Prostate gland (tissue), 2 donors: ENCODE data around the gene WAS. TPM values are rescaled to one million over a fixed set of nuclear protein-coding genes. Genes with fewer than 3 reads are reported as not detected.

Experiments
- DNase-seq: peaks from one replicate; pipeline ENCODE4 v3.0.0-alpha.2; 2019; ENCODE audit warnings: low spot score
- H3K27ac ChIP-seq, 2 donors: fragments of 200-600 bp; sonication (generic); 2 replicates each; pipeline ENCODE4 v1.5.1; 2017 to 2019
- H3K27me3 ChIP-seq: fragments of 200-600 bp; sonication (generic); replicated peaks from 2 replicates; pipeline ENCODE4 v1.5.1; 2019; ENCODE audit not compliant: insufficient read depth
- H3K36me3 ChIP-seq, 2 donors: fragments of 200-600 bp; sonication (generic); 1 replicate in 1 of 2; 2 replicates in 1 of 2; pipeline versions ENCODE4 v1.5.1 to v1.8.1; 2017 to 2019
- H3K4me1 ChIP-seq: fragments of 200-600 bp; sonication (generic); replicated peaks from 2 replicates; pipeline ENCODE4 v1.5.1; 2019
- H3K4me3 ChIP-seq, 2 donors: fragments of 200-600 bp; sonication (generic); 2 replicates each; pipeline ENCODE4 v1.5.1; 2017 to 2019
- H3K9me3 ChIP-seq: fragments of 200-600 bp; sonication (generic); 2 replicates; pipeline ENCODE4 v1.5.1; 2017
- POLR2A ChIP-seq: fragments of 450-650 bp; IDR thresholded peaks from one replicate; pipeline ENCODE4 v1.6.1; 2016; ENCODE audit warnings: antibody characterized with exemption, mild to moderate bottlenecking
- POLR2AphosphoS5 ChIP-seq: sonication (generic); formaldehyde crosslinking; IDR thresholded peaks from one replicate; pipeline ENCODE4 v1.6.1; 2017; ENCODE audit warnings: antibody characterized with exemption
- WGBS: methylation state at CpG from one replicate; pipeline ENCODE4 v1.1.5; 2018; 5-methylcytosine and 5-hydroxymethylcytosine counted together
- intact Hi-C: fragments of 100-400 bp; cut with DNase I; formaldehyde crosslinking; loops from one replicate; pipeline ENCODE4 v1.14.2; 2022
- total RNA-seq, 2 donors: library from RNA; depleted of rRNA; stranded (reverse); fragments of >200 nt; gene quantifications; one replicate each; pipeline ENCODE4 v1.1.0, GENCODE V29; 2016
- TF ChIP-seq, protein P1 (sequence below), 4 experiments: fragments of 200-600 bp in 2 of 4; fragments of 450-650 bp in 2 of 4; sonication (generic) in 2 of 4; IDR thresholded peaks; 1 replicate in 3 of 4; 2 replicates in 1 of 4; pipeline ENCODE4 v1.5.1; 2016 to 2019; ENCODE audit warnings: antibody characterized with exemption in 4 of 4, mild to moderate bottlenecking in 2 of 4, moderate library complexity in 2 of 4

WAS gene
- total RNA-seq, 2 donors from 2014 or later = 2.5 to 10.5 TPM

DNA sequence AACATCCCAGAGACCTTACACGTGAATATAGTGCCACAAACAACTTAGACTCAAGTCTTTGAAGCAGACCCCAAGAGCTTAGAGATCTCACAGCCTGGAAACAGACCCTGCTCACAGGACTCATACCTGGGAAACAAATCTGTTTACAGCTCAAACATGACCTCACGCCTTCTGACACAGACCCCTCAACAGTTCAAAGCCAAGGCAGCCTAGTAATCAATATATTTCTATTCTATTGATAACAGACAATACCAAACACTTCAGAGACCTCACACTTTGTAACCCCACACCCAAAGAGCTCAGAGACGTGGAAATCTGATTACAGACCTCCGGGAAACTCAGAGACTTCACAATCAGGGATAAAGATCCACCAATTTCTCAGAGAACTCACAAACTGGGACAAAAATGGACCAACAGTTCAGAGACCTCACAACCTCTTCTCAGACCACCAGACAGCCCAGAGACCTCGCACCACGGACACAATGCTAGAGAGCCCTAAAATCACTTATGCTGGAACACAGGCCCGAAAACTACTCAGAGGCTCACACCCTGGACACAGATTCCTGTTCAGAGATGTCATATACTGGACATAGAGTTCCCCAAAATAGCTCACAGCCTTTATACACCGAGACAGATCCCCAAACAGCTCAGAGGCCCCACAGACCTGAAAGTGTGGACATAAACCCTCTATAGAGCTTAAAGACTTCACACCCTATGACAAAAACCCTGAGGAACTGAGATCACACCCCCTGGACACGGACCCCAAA, 27.7 kb downstream of the WAS start:
- intact Hi-C loops = no loop called here
- 88% methylated on average over 8 of the region's 9 CpGs for WGBS
- H3K36me3 ChIP-seq = no peaks in the 10 kb centered on the region

DNA sequence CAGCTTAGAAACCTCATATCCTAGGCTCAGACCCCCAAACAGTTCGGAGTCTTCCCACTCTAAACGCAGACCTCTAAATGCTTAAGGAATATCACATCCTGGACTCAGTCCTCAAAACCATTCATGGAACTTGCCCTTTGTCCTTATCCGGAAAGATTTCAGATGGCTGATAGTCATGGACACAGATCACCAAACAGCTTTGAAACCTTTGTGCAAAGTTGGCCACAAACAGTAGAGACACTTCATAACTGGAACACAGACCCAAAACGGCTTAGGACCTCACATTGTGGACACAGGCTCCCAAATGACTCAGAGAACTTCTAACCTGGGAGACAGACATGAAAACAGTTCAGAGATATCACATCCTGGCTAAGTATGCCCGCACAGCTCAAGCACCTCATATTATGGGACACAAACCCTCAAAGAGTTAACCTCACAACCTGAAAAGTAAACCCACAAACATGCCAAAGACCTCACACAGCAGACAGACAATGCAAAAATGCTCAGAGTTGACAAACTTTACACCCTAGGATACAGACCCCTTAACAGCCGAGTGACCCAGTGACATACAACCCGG, 28.4 kb downstream of the WAS start:
- no peaks in the 10 kb centered on the region for H3K9me3 ChIP-seq
- intact Hi-C loops = no loop called here
- no peaks in the 10 kb centered on the region for H3K36me3 ChIP-seq
- DNase-seq = no peak
- H3K4me1 ChIP-seq = no peaks in the 10 kb centered on the region
- TF ChIP-seq, protein P1, sequence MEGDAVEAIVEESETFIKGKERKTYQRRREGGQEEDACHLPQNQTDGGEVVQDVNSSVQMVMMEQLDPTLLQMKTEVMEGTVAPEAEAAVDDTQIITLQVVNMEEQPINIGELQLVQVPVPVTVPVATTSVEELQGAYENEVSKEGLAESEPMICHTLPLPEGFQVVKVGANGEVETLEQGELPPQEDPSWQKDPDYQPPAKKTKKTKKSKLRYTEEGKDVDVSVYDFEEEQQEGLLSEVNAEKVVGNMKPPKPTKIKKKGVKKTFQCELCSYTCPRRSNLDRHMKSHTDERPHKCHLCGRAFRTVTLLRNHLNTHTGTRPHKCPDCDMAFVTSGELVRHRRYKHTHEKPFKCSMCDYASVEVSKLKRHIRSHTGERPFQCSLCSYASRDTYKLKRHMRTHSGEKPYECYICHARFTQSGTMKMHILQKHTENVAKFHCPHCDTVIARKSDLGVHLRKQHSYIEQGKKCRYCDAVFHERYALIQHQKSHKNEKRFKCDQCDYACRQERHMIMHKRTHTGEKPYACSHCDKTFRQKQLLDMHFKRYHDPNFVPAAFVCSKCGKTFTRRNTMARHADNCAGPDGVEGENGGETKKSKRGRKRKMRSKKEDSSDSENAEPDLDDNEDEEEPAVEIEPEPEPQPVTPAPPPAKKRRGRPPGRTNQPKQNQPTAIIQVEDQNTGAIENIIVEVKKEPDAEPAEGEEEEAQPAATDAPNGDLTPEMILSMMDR (IDR thresholded peaks at IDR 0.05) = no peak
- no peak for TF ChIP-seq POLR2A
- no peak for TF ChIP-seq POLR2AphosphoS5
- H3K27me3 ChIP-seq = no peaks in the 10 kb centered on the region
- 77% methylated on average over 7 of the region's 7 CpGs for WGBS
- no peak overlapping the region for H3K4me3 ChIP-seq
- H3K27ac ChIP-seq = no peak overlapping the region

More for the DNA sequence above, 27.7 kb downstream of the WAS start:
- Histone ChIP-seq H3K9me3 (no peaks in the 10 kb centered on the region), H3K4me3 (no peak overlapping the region), H3K4me1 (no peaks in the 10 kb centered on the region), H3K27me3 (no peaks in the 10 kb centered on the region), H3K27ac (no peak overlapping the region)
- DNase-seq = no peak
- TF ChIP-seq, protein P1 (IDR thresholded peaks at IDR 0.05) = no peak
- TF ChIP-seq POLR2A = no peak
- TF ChIP-seq POLR2AphosphoS5 = no peak

DNA sequence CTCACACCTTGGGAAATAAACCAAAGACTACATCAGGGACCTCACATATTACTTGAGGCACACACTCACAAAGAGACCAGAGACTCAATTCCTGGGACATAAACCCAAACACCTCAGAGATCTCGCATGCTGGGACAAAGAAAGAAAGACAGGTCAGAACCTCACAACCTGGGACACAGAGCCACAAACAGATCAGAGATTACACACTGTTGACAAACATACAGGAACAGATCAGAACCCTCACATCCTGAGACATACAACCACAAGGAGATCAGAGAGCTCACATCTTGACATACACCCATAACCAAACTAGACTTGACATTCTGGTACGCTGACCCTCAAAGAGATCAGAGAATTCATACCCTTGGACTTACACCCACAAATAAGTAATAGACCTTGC, 30.2 kb downstream of the WAS start:
- intact Hi-C loops = no loop called here
- H3K27ac ChIP-seq = no peak overlapping the region
- WGBS = 82% methylated on average over 1 of the region's 2 CpGs
- H3K27me3 ChIP-seq = no peaks in the 10 kb centered on the region
- TF ChIP-seq POLR2AphosphoS5 = no peak
- no peak for DNase-seq
- H3K36me3 ChIP-seq = no peaks in the 10 kb centered on the region
- H3K4me1 ChIP-seq = no peaks in the 10 kb centered on the region
- no peaks in the 10 kb centered on the region for H3K9me3 ChIP-seq
- no peak overlapping the region for H3K4me3 ChIP-seq

DNA sequence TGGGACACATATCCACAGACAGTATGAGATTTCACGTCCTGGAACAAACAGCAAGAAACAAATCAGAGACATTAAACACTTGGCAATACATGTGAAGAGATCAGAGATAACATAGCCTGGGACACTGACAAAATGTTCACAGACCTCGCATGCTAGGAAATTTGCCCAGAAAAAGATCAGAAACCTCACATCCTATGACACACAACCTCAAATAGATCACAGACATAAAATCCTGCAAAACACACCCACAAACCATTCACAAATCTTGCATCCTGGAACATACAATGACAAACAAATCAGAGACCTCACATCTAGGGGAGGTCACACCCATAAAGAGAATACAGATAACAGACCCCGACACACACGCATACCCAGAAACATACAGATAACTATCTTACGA, 31.0 kb downstream of the WAS start:
- no peaks in the 10 kb centered on the region for H3K36me3 ChIP-seq
- 16% methylated on average over 5 of the region's 5 CpGs for WGBS
- no peak overlapping the region for H3K27ac ChIP-seq
- intact Hi-C loops = no loop called here
- no peak overlapping the region for H3K4me3 ChIP-seq
- TF ChIP-seq, protein P1 (IDR thresholded peaks at IDR 0.05) = no peak
- TF ChIP-seq POLR2A = no peak
- TF ChIP-seq POLR2AphosphoS5 = no peak
- DNase-seq = no peak
- no peaks in the 10 kb centered on the region for H3K9me3 ChIP-seq
- no peaks in the 10 kb centered on the region for H3K4me1 ChIP-seq
- H3K27me3 ChIP-seq = no peaks in the 10 kb centered on the region

DNA sequence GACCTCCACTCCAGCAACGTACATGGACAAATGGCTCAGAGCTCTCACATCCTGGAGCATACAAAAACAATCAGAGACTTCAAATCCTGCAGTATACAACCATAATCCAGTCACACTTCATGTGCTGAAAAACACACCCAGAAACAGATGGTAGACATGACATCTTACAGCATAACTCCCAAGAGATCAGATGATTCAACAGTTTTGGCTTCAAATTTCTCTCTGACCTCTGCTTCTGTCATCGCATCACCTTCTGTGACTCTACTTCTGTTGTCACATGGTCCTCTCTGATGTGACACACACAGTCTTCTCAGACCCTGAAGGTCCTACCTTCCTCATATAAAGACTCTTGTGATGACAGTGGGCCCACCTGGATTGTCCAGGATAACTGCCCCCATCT, 31.5 kb downstream of the WAS start:
- TF ChIP-seq POLR2AphosphoS5 = no peak
- TF ChIP-seq POLR2A = no peak
- TF ChIP-seq, protein P1 (IDR thresholded peaks at IDR 0.05) = no peak
- Histone ChIP-seq H3K27ac (no peak overlapping the region), H3K4me1 (no peaks in the 10 kb centered on the region), H3K36me3 (no peaks in the 10 kb centered on the region), H3K27me3 (no peaks in the 10 kb centered on the region), H3K4me3 (no peak overlapping the region), H3K9me3 (no peaks in the 10 kb centered on the region)
- intact Hi-C loops = no loop called here
- 62% methylated on average over 2 of the region's 2 CpGs for WGBS
- no peak for DNase-seq
